ENCODE results near the gene AGTRAP.

The AGTRAP gene

GRCh38 chr1:11736746-11737639 lies 1.1 kb downstream of the AGTRAP start:
- peak; percentile 47 for DNase-seq (ENCODE audit: low spot score)

DNA sequence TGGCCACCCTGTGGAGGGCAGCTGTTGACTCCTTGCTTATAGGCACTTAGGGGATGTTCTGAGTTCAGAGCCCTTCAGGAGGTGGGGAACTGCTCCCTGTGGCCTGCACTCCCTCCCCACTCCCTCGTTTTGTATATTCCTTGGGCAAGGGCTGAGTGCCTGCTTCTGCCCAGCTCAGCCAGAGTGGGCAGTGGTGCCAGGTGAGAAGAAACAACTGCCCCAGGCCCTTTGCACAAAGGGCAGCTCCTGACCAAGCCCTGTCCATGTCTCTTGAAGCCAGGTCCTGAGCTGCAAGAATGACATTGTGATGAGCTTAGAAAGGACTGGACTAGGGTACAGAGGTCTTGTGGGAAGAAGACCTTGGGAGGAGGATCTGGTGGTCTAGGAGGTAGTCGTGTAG lies 2.2 kb downstream of the AGTRAP start:
- no peak for DNase-seq (ENCODE audit: low spot score)

DNA sequence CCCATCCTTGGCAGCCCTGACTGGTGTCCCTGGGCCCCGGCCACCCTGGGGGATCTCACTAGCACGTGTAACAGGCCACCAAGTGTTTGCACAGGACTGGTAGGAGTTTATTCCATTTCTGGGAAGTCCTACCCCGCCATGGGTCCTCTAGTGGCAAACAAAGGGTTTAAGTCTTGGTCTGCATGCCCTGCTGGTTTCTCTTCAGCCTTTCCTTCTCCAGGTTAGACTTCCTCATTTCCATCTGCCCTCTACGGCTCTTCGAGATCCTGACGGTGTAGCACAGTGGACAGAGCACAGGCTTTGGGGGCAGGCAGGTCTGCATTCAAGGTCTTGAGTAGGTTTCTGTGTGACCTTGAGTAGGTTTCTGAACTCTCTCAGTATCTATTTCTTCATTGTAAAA lies 2.8 kb downstream of the AGTRAP start:
- no peak for DNase-seq (ENCODE audit: low spot score)

DNA sequence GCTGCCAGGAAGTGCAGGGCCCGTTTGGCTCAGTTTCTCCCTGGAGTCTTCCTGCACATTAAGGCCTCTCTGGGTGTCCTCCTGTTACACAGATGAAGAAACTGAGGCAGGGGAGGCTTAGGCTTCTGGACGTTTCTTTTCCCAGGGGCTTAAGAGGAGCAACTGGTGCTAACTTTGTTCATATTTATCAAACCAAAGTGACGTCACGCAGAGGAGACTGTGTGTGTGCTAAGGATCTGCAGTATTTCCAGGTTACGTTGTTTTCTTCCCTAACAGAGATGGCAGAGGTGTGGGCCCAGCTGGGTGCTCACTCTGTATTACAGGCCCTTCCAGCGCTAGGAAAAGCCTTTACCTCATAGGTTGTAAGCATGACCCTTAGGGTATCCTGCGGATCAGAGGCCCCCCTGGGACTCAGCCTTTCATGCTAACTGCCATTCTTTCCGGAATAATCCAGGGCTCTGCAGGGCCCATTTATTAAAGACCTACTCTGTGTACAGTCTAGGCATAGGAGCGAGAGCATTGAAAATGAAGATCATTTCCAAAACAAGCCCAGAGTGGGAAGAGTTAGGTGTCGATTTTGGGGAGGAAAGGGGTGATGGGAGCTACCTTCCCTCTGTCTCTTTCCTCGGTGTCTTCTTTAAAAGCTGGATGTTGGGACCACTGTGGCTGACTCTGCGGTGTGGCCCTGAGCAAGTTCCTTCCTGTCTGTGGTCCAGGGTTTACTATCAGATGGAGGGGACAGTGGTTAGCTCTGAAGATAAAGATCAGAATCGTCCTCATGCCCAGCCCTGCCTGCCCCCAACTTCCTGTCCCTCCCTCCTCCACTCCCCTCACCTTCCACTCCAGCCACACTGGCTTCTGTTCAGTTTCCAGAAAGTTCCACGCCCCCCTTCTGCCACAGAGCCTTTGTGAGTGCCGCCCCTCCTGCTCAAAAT lies 4.6 kb downstream of the AGTRAP start:
- no peak for DNase-seq (ENCODE audit: low spot score)

DNA sequence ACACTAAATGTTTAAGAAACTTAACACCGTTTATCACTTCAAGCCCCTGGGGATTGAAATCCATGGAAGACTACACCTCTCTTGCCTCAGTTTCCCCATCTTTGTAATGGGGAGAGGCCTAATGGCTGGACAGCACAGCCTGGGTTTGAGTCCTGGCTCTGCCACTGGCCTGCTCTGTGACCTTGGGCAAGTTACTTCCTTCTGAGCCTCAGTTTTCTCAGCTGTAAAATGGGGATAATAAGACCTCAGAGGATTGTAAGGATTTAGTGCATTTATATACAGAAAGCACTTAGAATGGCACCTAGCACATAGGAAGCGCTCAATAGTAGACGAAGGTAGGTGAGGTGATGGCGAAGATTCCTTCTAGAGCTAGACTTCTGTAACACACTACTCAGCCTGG lies 5.5 kb downstream of the AGTRAP start:
- DNase-seq (ENCODE audit: low spot score) = no peak

GRCh38 chr1:11741919-11742558 lies 6.1 kb downstream of the AGTRAP start:
- no peak for DNase-seq (ENCODE audit: low spot score)

GRCh38 chr1:11744287-11744686 lies 8.4 kb downstream of the AGTRAP start:
- no peak for DNase-seq (ENCODE audit: low spot score)

GRCh38 chr1:11746092-11746491 lies 10.2 kb downstream of the AGTRAP start:
- no peak for DNase-seq (ENCODE audit: low spot score)

- no peak for DNase-seq (ENCODE audit: low spot score)
Observed at GRCh38 chr1:11746795-11747487, 11.0 kb downstream of the AGTRAP start.

DNA sequence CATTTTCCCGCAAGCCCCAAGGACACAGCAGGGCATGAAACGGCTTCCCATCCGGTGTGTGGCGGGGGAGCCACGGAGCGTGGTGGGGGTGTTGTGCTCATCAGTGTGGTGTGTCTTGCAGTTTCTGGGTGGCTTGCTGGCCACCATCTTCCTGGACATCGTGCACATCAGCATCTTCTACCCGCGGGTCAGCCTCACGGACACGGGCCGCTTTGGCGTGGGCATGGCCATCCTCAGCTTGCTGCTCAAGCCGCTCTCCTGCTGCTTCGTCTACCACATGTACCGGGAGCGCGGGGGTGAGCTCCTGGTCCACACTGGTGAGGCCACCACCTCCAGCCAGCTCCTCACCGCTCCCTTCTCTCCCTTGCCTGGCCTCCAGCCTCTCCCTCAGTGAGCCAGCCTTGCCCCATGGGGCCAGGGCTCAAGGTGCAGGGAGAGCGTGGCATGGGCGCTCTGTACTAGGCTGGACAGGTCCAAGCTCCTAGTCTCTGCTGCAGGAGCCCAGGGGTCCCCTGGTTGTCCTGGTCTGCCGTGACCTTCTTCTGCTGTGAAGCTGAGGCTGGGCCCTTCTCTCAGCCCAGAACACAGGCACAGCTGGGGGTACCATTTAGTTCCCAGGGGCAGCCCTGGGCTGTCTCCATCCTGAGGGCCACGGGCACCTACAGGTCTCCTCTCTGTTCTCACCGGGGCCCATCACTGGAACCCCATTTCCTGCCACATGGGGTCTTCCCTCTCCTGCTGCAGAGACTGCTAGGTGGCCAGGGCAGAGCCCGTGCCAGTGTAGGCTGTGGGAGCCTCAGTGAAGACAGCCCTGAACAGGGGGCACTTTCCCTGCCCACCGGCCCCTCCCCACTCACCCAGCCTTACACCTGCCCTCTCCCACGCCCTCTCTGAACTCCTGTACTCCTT lies 12.6 kb downstream of the AGTRAP start:
- DNase-seq (ENCODE audit: low spot score) = no peak

DNA sequence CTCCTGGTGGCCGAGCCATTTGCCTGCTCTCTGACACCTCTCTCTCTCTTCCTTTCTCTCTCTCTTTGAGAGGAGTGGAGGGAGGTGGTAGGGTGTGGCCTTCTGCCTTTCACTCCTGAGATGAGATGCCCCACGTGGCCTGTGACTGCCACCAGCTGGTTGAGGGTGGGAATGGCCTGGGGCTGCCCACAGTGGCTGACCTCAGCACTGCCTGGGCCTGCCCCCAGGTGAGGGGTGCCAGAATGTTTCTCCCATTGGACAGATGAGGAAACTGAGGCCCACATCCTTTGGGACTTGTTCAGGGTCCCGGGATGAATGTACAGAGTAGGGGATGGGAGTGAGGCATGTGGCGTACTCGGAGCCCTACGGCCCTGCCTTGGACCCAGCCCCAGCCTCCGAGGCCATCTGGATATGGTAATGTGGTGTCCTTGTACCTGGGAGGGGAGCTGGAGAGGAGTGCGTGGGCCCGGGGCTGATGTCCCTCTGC lies 13.3 kb downstream of the AGTRAP start:
- DNase-seq (ENCODE audit: low spot score) = peak; percentile 45

DNA sequence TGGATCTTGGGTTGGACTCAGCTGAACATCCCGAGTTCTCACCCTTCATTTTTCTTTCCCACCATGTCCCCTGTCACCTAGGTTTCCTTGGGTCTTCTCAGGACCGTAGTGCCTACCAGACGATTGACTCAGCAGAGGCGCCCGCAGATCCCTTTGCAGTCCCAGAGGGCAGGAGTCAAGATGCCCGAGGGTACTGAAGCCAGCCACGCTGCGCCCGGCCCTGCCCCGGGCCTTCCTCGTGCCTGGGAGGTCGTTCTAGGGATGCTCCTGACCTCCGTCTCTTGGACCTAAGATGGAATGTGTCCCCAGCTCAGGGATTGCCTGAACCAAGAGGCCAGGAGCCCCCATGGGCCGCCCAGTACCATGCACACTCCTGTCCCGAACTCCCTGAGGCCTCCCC lies 14.1 kb downstream of the AGTRAP start:
- no peak for DNase-seq (ENCODE audit: low spot score)

GRCh38 chr1:11751087-11751486 lies 15.2 kb downstream of the AGTRAP start:
- DNase-seq (ENCODE audit: low spot score) = no peak

- DNase-seq (ENCODE audit: low spot score) = no peak
Observed at GRCh38 chr1:11752359-11753088, 16.6 kb downstream of the AGTRAP start.

DNA sequence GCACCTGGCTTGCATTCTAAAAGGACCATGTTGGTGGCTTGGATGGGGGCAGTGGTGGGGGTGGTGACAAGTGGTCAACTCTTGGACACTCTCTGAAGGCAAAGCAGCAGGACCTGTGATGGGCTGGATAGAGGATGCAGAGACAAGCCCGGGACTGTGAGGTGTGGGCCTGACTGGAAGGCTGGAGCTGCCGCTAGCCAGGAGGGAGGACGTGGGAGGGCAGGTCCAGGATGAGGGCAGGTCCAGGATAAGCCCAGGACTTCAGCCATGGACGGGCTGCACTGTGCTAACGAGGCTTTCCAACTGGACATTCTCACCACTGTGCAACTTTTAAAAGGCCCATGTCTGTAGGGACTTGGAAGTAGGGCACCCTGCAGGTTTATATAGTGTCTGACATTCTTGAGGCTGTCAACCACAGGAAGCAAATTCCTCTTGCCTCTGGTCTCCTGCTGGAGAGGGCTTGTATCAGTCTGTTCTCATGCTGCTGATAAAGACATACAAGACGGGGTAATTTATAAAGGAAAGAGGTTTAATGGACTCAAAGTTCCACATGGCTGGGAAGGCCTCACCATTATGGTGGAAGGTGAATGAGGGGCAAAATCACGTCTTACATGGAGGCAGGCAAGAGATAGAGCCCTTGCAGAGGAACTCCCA lies 17.7 kb downstream of the AGTRAP start:
- DNase-seq (ENCODE audit: low spot score) = no peak

GRCh38 chr1:11757047-11757446 lies 21.1 kb downstream of the AGTRAP start:
- DNase-seq (ENCODE audit: low spot score) = no peak

- no peak for DNase-seq (ENCODE audit: low spot score)
Observed at GRCh38 chr1:11759791-11760190, 23.9 kb downstream of the AGTRAP start.

DNA sequence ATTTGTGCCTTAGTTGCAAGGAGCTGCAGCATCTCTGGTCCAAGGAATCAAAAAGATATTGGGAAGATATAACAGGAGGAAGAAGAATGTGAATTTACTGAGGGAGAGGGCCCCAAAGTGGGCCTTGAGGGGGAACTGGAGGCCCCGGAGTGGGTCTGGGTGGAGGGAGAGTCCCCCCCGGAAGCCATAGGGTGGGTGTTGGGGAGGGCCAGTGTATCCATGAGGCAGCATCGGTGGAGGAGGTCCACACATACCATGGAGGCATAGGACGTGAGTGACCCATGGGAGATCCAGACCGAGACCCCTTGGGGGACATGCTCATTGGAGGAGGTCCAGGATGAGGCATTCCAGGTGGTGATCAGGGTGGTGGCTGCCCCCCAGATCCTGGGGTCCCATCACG lies 25.3 kb downstream of the AGTRAP start:
- no peak for DNase-seq (ENCODE audit: low spot score)

- peak; percentile 34 for DNase-seq (ENCODE audit: low spot score)
Observed at GRCh38 chr1:11761988-11762406, 26.1 kb downstream of the AGTRAP start, which contains the start of gene C1orf167. C1orf167 (plus strand) TSS chr1:11762193; CDS start chr1:11764401, 2,208 bp downstream.
